K562 (cell line): Measurements from ENCODE around the gene LYPLA2. TPM values are rescaled to one million over a fixed set of nuclear protein-coding genes. Genes with fewer than 3 reads are reported as not detected.

Experiments used
- ATAC-seq: fragments of 200-7000 bp; cut with Tn5 transposase; 3 replicates; pipeline ENCODE4 v1.9.1; 2020; ENCODE audit warnings: moderate library complexity
- BruUV-seq: library from RNA; stranded (reverse); fragments of 400-500 nt; replicated peaks from 2 replicates; lab custom pipeline; 2021; lab: Mats Ljungman, UMichigan
- CTCF ChIA-PET: fragments of 300-600 bp; formaldehyde crosslinking; extraction: SDS; loops from one replicate; lab custom pipeline; 2021; ENCODE audit warnings: low intra/inter-chr PET ratio; lab: Yijun Ruan, JAX
- POLR2A ChIA-PET: fragments of 300-600, 350-650 bp; sonication (Branson Sonifier 250); formaldehyde crosslinking; extraction: SDS; loops from one replicate; lab custom pipeline; 2021; ENCODE audit warnings: antibody characterized with exemption, inconsistent platforms; lab: Yijun Ruan, JAX
- DNase-seq, 4 experiments: peaks; one replicate each; pipeline versions ENCODE4 v3.0.0 to v3.0.0-alpha.2; 2011 to 2018; ENCODE audit warnings: low spot score in 3 of 4, mixed read lengths in 3 of 4; ENCODE audit errors: extremely low read depth in 1 of 4
- FAIRE-seq: peaks from 2 replicates; lab custom pipeline; 2011; peaks lifted over from hg19 to GRCh38; lab: Jason Lieb, UNC
- H2AFZ ChIP-seq: 2 replicates; pipeline ENCODE4 v1.6.0; 2011; ENCODE audit warnings: low read depth, low read length, control low read depth, inconsistent platforms
- H3K27ac ChIP-seq: fragments of 200-600 bp; 3 replicates; pipeline ENCODE4 v1.8.0; 2011; ENCODE audit warnings: low read depth, mild to moderate bottlenecking, control low read depth, inconsistent platforms, low read length, moderate library complexity, mixed read lengths; ENCODE audit errors: extremely low read depth
- H3K27me3 ChIP-seq, 2 experiments: fragments of 300-600 bp in 1 of 2; 2 replicates in 1 of 2; 3 replicates in 1 of 2; pipeline versions ENCODE4 v1.6.0 to v1.8.0; 2011; ENCODE audit warnings: inconsistent platforms in 2 of 2, low read length in 2 of 2, mild to moderate bottlenecking in 1 of 2, mixed read lengths in 1 of 2, moderate library complexity in 1 of 2; ENCODE audit not compliant: control insufficient read depth in 2 of 2, insufficient read depth in 2 of 2
- H3K36me3 ChIP-seq: fragments of 300-600 bp; 3 replicates; pipeline ENCODE4 v1.8.0; 2011; ENCODE audit warnings: mild to moderate bottlenecking, low read length, inconsistent platforms; ENCODE audit not compliant: control insufficient read depth, insufficient read depth
- H3K4me1 ChIP-seq, 2 experiments: fragments of 200-600 bp in 1 of 2; replicated peaks in 1 of 2; 2 replicates in 1 of 2; 3 replicates in 1 of 2; pipeline versions ENCODE4 v1.5.1 to v1.8.0; 2011; ENCODE audit warnings: inconsistent platforms in 2 of 2, low read length in 2 of 2, mild to moderate bottlenecking in 1 of 2, mixed read lengths in 1 of 2, moderate library complexity in 1 of 2; ENCODE audit not compliant: control insufficient read depth in 2 of 2, insufficient read depth in 2 of 2
- H3K4me2 ChIP-seq: 2 replicates; pipeline ENCODE4 v1.6.1; 2011; ENCODE audit warnings: low read length, control low read depth, inconsistent platforms, mixed read lengths; ENCODE audit not compliant: insufficient read depth
- H3K4me3 ChIP-seq: fragments of 200-600 bp; sonication (generic), shearing (Covaris generic); 2 replicates; pipeline ENCODE4 v1.5.1; 2016; ENCODE audit warnings: control low read depth, inconsistent platforms
- H3K79me2 ChIP-seq: fragments of 200-600 bp; 3 replicates; pipeline ENCODE4 v1.8.0; 2011; ENCODE audit warnings: low read length, inconsistent platforms; ENCODE audit not compliant: control insufficient read depth, insufficient read depth
- H3K9ac ChIP-seq, 2 experiments: 2 replicates each; pipeline versions ENCODE4 v1.6.0 to v1.6.1; 2011; ENCODE audit warnings: low read depth in 2 of 2, low read length in 2 of 2, control low read depth in 1 of 2, inconsistent platforms in 1 of 2, mild to moderate bottlenecking in 1 of 2, mixed read lengths in 1 of 2; ENCODE audit not compliant: insufficient read depth in 1 of 2
- H3K9me1 ChIP-seq: one replicate; pipeline ENCODE4 v1.6.0; 2011; ENCODE audit warnings: inconsistent platforms, mild to moderate bottlenecking, low read length, moderate library complexity; ENCODE audit not compliant: control insufficient read depth, insufficient read depth
- H3K9me3 ChIP-seq: replicated peaks from 2 replicates; pipeline ENCODE4 v1.5.1; 2011; ENCODE audit warnings: low read depth, low read length, inconsistent platforms; ENCODE audit not compliant: control insufficient read depth, insufficient read depth
- H4K20me1 ChIP-seq: replicated peaks from 2 replicates; pipeline ENCODE4 v1.6.1; 2011; ENCODE audit warnings: low read length, inconsistent platforms, mixed read lengths; ENCODE audit not compliant: control insufficient read depth, insufficient read depth
- ESRRB ChIP-seq: fragments of 250-450 bp; sonication (Bioruptor Pico); IDR thresholded peaks from 2 replicates; pipeline ENCODE4 v1.5.0; 2020; ENCODE audit warnings: mild to moderate bottlenecking, moderate library complexity, borderline replicate concordance
- MNT ChIP-seq, 2 experiments: fragments of 450-650 bp; conservative IDR thresholded peaks; 2 replicates each; pipeline ENCODE4 v1.6.1; 2017; ENCODE audit warnings: mild to moderate bottlenecking in 2 of 2, moderate library complexity in 2 of 2
- USF1 ChIP-seq: sonication (generic); formaldehyde crosslinking; IDR thresholded peaks from 2 replicates; pipeline ENCODE4 v1.9.0; 2022; ENCODE audit warnings: mild to moderate bottlenecking, missing genetic modification reagents
- ZFP1 ChIP-seq: fragments of 450-650 bp; formaldehyde crosslinking; IDR thresholded peaks from 2 replicates; pipeline ENCODE4 v1.4.0; 2020; ENCODE audit warnings: mild to moderate bottlenecking, mixed read lengths
- ZNF318 ChIP-seq, 2 experiments: fragments of 450-650 bp; IDR thresholded peaks; 2 replicates each; pipeline ENCODE4 v1.6.1; 2016; ENCODE audit warnings: mild to moderate bottlenecking in 2 of 2, borderline replicate concordance in 1 of 2, low read depth in 1 of 2, moderate library complexity in 1 of 2
- ZNF347 ChIP-seq: fragments of 450-650 bp; formaldehyde crosslinking; IDR thresholded peaks from 2 replicates; pipeline ENCODE4 v1.4.0; 2020; ENCODE audit warnings: low read depth, mild to moderate bottlenecking, moderate library complexity
- ZZZ3 ChIP-seq: fragments of 450-650 bp; IDR thresholded peaks from 2 replicates; pipeline ENCODE4 v1.6.1; 2016; ENCODE audit warnings: antibody characterized with exemption, mild to moderate bottlenecking, moderate library complexity
- WGBS: fragments of 100-300 bp; shearing (Covaris generic); methylation state at CpG from one replicate; pipeline ENCODE4 v1.1.6; 2016; ENCODE audit warnings: low coverage, mixed read lengths; ENCODE audit not compliant: insufficient coverage; ENCODE audit errors: missing lambda C conversion rate; 5-methylcytosine and 5-hydroxymethylcytosine counted together
- in situ Hi-C: fragments of 300-500 bp; cut with MboI; formaldehyde crosslinking; loops from 4 replicates; pipeline ENCODE4 v1.15.0; 2018; ENCODE audit warnings: inconsistent platforms, mixed read lengths
- intact Hi-C: fragments of 100-400 bp; cut with micrococcal nuclease; formaldehyde crosslinking; loops from 2 replicates; pipeline ENCODE4 v1.14.2; 2022
- polyA plus RNA-seq, 8 experiments: library from polyadenylated mRNA; depleted of rRNA in 4 of 8; stranded (reverse) in 5 of 8; unstranded in 3 of 8; fragments of >200 nt; fragmentation: Nextera tagmentation in 2 of 8; fragmentation: Illumina TruSeq in 1 of 8; extraction: Ambion mirVana in 2 of 8; extraction: Trizol in 1 of 8; gene quantifications; 2 replicates each; pipeline versions ENCODE4 v1.2.1 to v1.2.3, GENCODE V29; 2011 to 2014; ENCODE audit warnings: inconsistent platforms in 1 of 8, missing spikeins in 1 of 8
- total RNA-seq, 7 experiments: library from RNA; depleted of rRNA in 6 of 7; stranded (reverse); fragments of >200 nt in 6 of 7; fragmentation: Illumina TruSeq in 2 of 7; extraction: Trizol in 2 of 7; gene quantifications; 2 replicates each; pipeline versions ENCODE4 v1.2.1 to v1.2.3, GENCODE V29; 2011 to 2021; ENCODE audit warnings: low replicate concordance in 1 of 7

The LYPLA2 gene
- total and polyA plus RNA-seq, 9 of the 15 experiments (the other 6 are each of a cell fraction or from before 2014, with no cell fraction given): 3.9 to 128 (median 60.1) TPM

GRCh38 chr1:23809751-23810171 is 18.8 kb downstream of the LYPLA2 start (continued):
- TF ChIP-seq USF1 (CRISPR knock-in tag) (peak; percentile 80), ZNF347 (CRISPR knock-in tag) (no peak), ESRRB (CRISPR knock-in tag) (no peak), MNT (conservative IDR thresholded peaks at IDR 0.05) (peak in 1 of 2 experiments; percentile 38; a peak in 1 of 4 replicates), ZFP1 (no peak)

- ATAC-seq (peak; percentile 90), FAIRE-seq (peak; percentile 89), DNase-seq (peak; percentile 74 to 83 (median 78))
- intact Hi-C loops (loop anchor here (1.0 kb wide), 1 partner anchor 105 kb away; no protein-coding TSS in a partner anchor), in situ Hi-C loops (no loop called here)
- CTCF ChIA-PET: interaction anchor here (0.8 to 2.7 kb wide), 6 partner anchors 41 to 105 kb away, joined by 3 to 22 read pairs (median 4); partner anchors contain the start of gene FUCA1
- H3K9ac ChIP-seq: peak overlapping the region in 1 of 2 experiments; percentile 18; a peak in 1 of 4 replicates
- BruUV-seq: no TSS peak
- H3K4me3 ChIP-seq: no peak overlapping the region
- no peaks in the 10 kb centered on the region for H3K27me3 ChIP-seq
- 26% methylated on average over 3 of the region's 3 CpGs for WGBS
- POLR2A ChIA-PET: interaction anchor here (0.9 to 2.5 kb wide), 7 partner anchors 9 to 149 kb away, joined by 4 to 14 read pairs (median 6); partner anchors contain the start of genes HMGCL, LYPLA2 and PNRC2
- H3K79me2 ChIP-seq: no peaks in the 10 kb centered on the region
- H3K4me1 ChIP-seq: peaks cover 5 to 18% of the 10 kb centered on the region in 2 experiments; a peak in 4 of 5 replicates
- no peak overlapping the region for H3K27ac ChIP-seq
- H2AFZ ChIP-seq: no peak overlapping the region
- no peaks in the 10 kb centered on the region for H3K9me3 ChIP-seq
- H3K36me3 ChIP-seq: peaks cover 11% of the 10 kb centered on the region; the same call in 2 of the 3 replicates
- H3K9me1 ChIP-seq: no peaks in the 10 kb centered on the region
- no peak overlapping the region; the same call in 1 of the 2 replicates for H3K4me2 ChIP-seq
- no peaks in the 10 kb centered on the region for H4K20me1 ChIP-seq
- TF ChIP-seq ZNF318 (IDR thresholded peaks at IDR 0.05; ENCODE audit: borderline replicate concordance in 1 of 2, low read depth in 1 of 2) (no peak), ZZZ3 (no peak)
Measured at GRCh38 chr1:23810818-23811540, 20.0 kb downstream of the LYPLA2 start.
